Measurements from ENCODE around the gene MSI2. TPM values are rescaled to one million over a fixed set of nuclear protein-coding genes. Genes with fewer than 3 reads are reported as not detected.
"Not testable (repeated sequence)": the region's sequence is repeated elsewhere in the genome, so short reads cannot be mapped to it uniquely, and the experiment has no call there.

Gene MSI2
- total RNA-seq, 1 donor from 2014 or later = 26.6 TPM

- H3K4me3 ChIP-seq (ENCODE audit: low read depth, low read length) = no peak overlapping the region
- no peak for DNase-seq (ENCODE audit: low read depth)
- no peak for TF ChIP-seq CTCF (conservative IDR thresholded peaks at IDR 0.05; ENCODE audit: low read depth, low read length)
Observed at GRCh38 chr17:57213180-57213825, 43.0 kb upstream of the MSI2 start.

- DNase-seq (ENCODE audit: low read depth) = no peak
- no peak for TF ChIP-seq CTCF (conservative IDR thresholded peaks at IDR 0.05; ENCODE audit: low read depth, low read length)
- no peak overlapping the region for H3K4me3 ChIP-seq (ENCODE audit: low read depth, low read length)
Observed at GRCh38 chr17:57215317-57215716, 41.0 kb upstream of the MSI2 start.

GRCh38 chr17:57221366-57222350, 34.7 kb upstream of the MSI2 start:
- no peak for TF ChIP-seq CTCF (conservative IDR thresholded peaks at IDR 0.05; ENCODE audit: low read depth, low read length)
- no peak for DNase-seq (ENCODE audit: low read depth)
- no peak overlapping the region for H3K4me3 ChIP-seq (ENCODE audit: low read depth, low read length)

- not testable (repeated sequence) for DNase-seq (ENCODE audit: low read depth); H3K4me3 ChIP-seq (ENCODE audit: low read depth, low read length)
Observed at GRCh38 chr17:57222422-57222821, 33.9 kb upstream of the MSI2 start.

GRCh38 chr17:57225127-57225526, 31.2 kb upstream of the MSI2 start:
- DNase-seq (ENCODE audit: low read depth) = no peak
- H3K4me3 ChIP-seq (ENCODE audit: low read depth, low read length) = no peak overlapping the region
- no peak for TF ChIP-seq CTCF (conservative IDR thresholded peaks at IDR 0.05; ENCODE audit: low read depth, low read length)

- no peak overlapping the region for H3K4me3 ChIP-seq (ENCODE audit: low read depth, low read length)
- DNase-seq (ENCODE audit: low read depth) = no peak
- TF ChIP-seq CTCF (conservative IDR thresholded peaks at IDR 0.05; ENCODE audit: low read depth, low read length) = no peak
Observed at GRCh38 chr17:57226793-57227192, 29.5 kb upstream of the MSI2 start.

GRCh38 chr17:57228911-57229310, 27.4 kb upstream of the MSI2 start:
- no peak overlapping the region for H3K4me3 ChIP-seq (ENCODE audit: low read depth, low read length)
- DNase-seq (ENCODE audit: low read depth) = no peak
- no peak for TF ChIP-seq CTCF (conservative IDR thresholded peaks at IDR 0.05; ENCODE audit: low read depth, low read length)
